NCI-H2029 (cell line): Measurements from ENCODE around the gene MTERF2.

Experiments used
- DNase-seq: peaks from one replicate; lab custom pipeline; 2025; lab: John Stamatoyannopoulos, UW

Gene MTERF2

DNA sequence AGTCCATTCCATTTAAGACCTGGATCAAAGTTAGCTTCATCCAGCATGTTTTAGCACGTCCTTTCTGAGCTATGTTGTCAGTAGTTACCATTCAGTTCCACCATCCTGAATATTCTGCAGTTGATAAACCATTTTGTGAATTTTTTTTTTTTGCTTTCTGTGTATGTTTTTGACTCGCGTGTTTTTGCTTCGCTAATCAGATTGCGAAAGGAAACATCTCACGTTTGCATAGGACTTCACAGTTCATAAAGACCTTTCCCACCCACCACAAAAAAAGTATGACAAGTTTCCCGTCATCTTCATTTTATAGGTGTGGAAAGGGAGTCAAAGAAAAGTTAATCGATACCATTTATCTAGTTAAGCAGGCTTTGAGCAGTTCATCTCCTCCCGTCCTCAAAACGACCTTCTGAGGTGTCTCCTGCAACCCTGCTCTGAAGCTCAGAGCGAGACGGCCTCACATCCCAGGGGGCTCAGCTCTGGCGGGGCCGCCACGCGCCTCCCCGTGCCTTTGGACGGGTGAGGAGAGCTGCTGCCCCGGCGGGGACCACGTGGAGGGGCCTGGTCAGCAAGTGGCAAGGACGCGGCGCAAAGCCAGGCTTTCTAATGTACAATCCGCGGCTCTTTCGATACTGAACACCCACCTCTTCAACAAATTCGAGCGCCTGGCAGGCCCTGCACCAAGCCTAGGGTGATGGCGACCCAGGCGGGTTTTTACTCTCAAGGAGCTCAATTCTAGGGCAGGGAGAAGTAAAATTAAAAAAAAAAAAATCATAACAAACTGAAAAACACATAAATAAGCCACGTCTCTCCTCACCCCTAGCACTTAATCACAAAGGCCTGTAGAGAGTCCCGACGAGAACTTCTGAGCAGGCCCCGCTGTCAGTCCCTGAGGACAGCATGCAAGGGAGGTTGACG, 32.2 kb downstream of the MTERF2 start:
- DNase-seq, result no peak

- no peak for DNase-seq
Measured at GRCh38 chr12:106953352-106954250, 33.3 kb downstream of the MTERF2 start.

GRCh38 chr12:106950591-106950990, 36.4 kb downstream of the MTERF2 start:
- DNase-seq, result no peak

- no peak for DNase-seq
Measured at GRCh38 chr12:106947461-106947860, 39.5 kb downstream of the MTERF2 start.

- no peak for DNase-seq
Measured at GRCh38 chr12:106945261-106945851, 41.6 kb downstream of the MTERF2 start.

DNA sequence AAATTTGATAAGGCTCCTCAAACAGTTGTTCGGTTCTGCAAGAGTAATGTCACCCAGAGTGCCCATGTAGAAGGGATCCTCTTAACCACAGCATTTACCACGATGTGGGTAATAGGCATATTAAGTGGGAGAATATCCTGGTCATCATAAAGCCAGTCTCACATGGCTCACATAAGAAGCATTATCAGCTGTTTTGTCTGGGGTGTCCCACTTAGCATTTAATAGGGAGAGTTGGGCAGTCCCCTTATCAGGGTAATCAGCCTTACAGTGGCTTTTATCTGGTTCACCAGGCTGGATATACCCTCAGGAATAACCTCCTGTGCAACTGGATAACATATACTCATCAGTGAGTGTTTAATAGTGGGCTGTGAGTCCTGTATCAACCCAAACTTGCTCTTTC, 44.2 kb downstream of the MTERF2 start:
- no peak for DNase-seq

DNA sequence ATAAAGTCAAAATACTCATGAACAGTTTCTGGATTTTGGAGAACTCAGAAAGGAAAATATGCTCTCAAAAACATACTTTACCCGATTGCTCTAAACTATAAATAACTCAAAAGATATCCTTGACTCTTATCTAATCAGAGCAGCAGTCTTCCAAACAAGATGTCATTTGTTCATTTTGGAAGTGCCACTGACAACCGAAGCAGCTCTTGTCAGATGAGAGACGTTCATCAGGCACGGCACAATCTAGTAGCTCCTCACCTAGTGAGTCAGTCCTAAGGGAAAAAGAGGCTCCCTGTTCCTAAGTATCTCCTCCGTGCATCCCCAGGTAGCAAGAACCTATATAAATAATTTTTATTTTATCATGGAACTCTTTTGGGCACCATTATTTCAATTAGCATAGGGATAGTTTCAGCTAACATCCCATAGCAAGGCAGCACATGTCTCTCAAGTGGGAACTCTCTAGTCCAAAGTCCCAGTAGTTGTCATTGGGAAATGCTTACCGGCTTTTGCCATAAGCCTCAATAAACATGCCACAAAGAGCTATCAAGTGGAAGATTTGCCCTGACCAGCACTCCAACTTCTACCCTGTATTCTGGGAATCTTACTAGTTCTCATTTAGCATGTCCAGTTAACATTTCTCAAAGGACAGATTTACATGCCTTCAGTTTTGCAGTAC, 45.3 kb downstream of the MTERF2 start:
- DNase-seq, result no peak

DNA sequence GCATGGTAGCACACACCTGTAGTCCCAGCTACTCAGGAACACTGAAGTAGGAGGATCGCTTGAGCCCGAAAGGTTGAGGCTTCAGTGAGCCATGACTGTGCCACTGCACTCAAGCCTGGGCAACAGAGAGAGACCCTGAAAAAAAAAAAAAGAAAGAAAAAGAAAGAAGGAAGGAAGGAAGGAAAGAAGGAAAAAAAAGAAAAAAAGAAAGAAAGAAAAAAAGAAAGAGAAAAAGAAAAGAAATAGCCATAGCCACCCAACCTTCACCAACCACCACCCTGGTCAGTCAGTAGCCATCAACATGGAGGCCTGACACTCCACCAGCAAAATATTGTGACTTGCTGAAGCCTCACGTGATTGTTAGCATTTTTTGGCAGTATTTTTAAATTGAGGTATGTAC, 52.7 kb downstream of the MTERF2 start:
- DNase-seq, result no peak
